BJ (cell line): ENCODE results near the gene MCM5. TPM values are rescaled to one million over a fixed set of nuclear protein-coding genes. Genes with fewer than 3 reads are reported as not detected.

ENCODE experiments used
- CTCF ChIA-PET: fragments of 350-600 bp; formaldehyde crosslinking; extraction: SDS; loops from one replicate; lab custom pipeline; 2021; ENCODE audit warnings: antibody characterized with exemption, inconsistent platforms; lab: Yijun Ruan, JAX
- POLR2A ChIA-PET: fragments of 300-600 bp; sonication (Branson Sonifier 250); formaldehyde crosslinking; extraction: SDS; loops from one replicate; lab custom pipeline; 2021; ENCODE audit warnings: antibody characterized with exemption; lab: Charles Lee
- DNase-seq: peaks from one replicate; pipeline ENCODE4 v3.0.0-alpha.2; 2011; ENCODE audit warnings: low read depth
- H3K27me3 ChIP-seq: 2 replicates; pipeline ENCODE4 v1.6.0; 2011; ENCODE audit warnings: low read length; ENCODE audit not compliant: control insufficient read depth, insufficient read depth
- H3K36me3 ChIP-seq: 2 replicates; pipeline ENCODE4 v1.5.1; 2011; ENCODE audit warnings: low read length; ENCODE audit not compliant: control insufficient read depth, insufficient read depth
- H3K4me3 ChIP-seq: 2 replicates; pipeline ENCODE4 v1.5.1; 2011; ENCODE audit warnings: low read depth, mild to moderate bottlenecking, control low read depth, low read length
- CTCF ChIP-seq: IDR thresholded peaks from 2 replicates; pipeline ENCODE4 v1.5.1; 2011; ENCODE audit warnings: low read depth, mild to moderate bottlenecking, control low read depth, inconsistent platforms, low read length, moderate library complexity; ENCODE audit not compliant: insufficient read depth
- polyA plus RNA-seq: library from polyadenylated mRNA; depleted of rRNA; stranded (reverse); fragments of >200 nt; gene quantifications from 2 replicates; pipeline ENCODE4 v1.2.3, GENCODE V29; 2011

The MCM5 gene
- polyA plus RNA-seq, 1 experiment: 34.6 TPM

DNA sequence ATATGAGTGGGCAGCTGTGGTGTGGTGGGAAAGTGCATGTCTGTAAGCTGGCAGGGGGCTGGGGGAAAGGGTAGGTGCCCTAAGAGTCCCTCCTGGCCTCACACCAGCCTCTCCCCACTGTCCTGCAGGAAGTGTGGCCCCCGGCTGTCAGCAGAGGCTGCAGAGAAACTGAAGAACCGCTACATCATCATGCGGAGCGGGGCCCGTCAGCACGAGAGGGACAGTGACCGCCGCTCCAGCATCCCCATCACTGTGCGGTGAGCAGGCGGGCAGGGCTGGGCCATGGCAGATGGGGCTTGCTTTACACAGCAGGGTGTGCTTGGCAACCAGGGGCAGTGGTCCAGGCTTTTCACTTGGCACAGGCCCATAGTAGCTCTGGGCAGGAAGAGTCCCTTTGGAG is 19.8 kb downstream of the MCM5 start:
- ChIA-PET POLR2A (no interaction called here), CTCF (interaction anchor here (1.0 to 3.2 kb wide), 6 partner anchors 9 to 204 kb away, joined by 3 to 14 read pairs (median 6); no protein-coding TSS in a partner anchor)
- H3K36me3 ChIP-seq: peaks cover 8% of the 10 kb centered on the region
- no peak for TF ChIP-seq CTCF
- H3K4me3 ChIP-seq: no peak overlapping the region
- no peaks in the 10 kb centered on the region for H3K27me3 ChIP-seq
- DNase-seq: no peak

GRCh38 chr22:35421121-35421520 is 21.2 kb downstream of the MCM5 start:
- Histone ChIP-seq H3K4me3 (no peak overlapping the region), H3K36me3 (peaks cover 8% of the 10 kb centered on the region), H3K27me3 (no peaks in the 10 kb centered on the region)
- CTCF ChIA-PET: interaction anchor here (1.0 to 1.9 kb wide), 5 partner anchors 9 to 203 kb away, joined by 3 to 7 read pairs (median 4); no protein-coding TSS in a partner anchor
- DNase-seq: no peak
- no peak for TF ChIP-seq CTCF
- POLR2A ChIA-PET: no interaction called here

DNA sequence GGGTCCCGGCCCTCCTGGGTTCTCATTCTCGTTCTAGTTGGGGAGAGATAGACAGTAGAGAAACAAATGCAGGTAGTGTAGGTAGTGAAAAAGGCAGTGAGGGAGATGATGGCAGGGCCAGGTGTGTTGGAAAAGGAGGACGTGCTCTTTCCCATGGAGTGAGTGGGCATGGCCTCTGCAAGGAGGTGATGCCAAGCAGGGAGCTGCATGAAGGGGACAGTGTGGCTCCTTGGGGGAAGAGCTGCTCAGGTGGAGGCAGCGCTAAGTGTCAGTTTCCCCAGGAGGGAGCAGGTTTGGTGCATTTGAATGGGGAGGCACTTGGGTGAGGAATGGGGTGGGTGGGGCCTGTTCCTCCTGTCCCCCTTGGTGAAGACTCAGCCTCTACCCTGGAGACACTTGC is 22.2 kb downstream of the MCM5 start:
- H3K27me3 ChIP-seq: no peaks in the 10 kb centered on the region
- ChIA-PET POLR2A (no interaction called here), CTCF (interaction anchor here (1.0 to 1.2 kb wide), 2 partner anchors 8 to 160 kb away, joined by 3 to 7 read pairs; no protein-coding TSS in a partner anchor)
- no peak for TF ChIP-seq CTCF
- no peak overlapping the region for H3K4me3 ChIP-seq
- peaks cover 6% of the 10 kb centered on the region for H3K36me3 ChIP-seq
- no peak for DNase-seq

GRCh38 chr22:35422936-35423335 is 23.0 kb downstream of the MCM5 start:
- TF ChIP-seq CTCF: no peak
- Histone ChIP-seq H3K27me3 (no peaks in the 10 kb centered on the region), H3K36me3 (peaks cover 6% of the 10 kb centered on the region), H3K4me3 (no peak overlapping the region)
- POLR2A ChIA-PET: no interaction called here
- DNase-seq: no peak
- CTCF ChIA-PET: no interaction called here

DNA sequence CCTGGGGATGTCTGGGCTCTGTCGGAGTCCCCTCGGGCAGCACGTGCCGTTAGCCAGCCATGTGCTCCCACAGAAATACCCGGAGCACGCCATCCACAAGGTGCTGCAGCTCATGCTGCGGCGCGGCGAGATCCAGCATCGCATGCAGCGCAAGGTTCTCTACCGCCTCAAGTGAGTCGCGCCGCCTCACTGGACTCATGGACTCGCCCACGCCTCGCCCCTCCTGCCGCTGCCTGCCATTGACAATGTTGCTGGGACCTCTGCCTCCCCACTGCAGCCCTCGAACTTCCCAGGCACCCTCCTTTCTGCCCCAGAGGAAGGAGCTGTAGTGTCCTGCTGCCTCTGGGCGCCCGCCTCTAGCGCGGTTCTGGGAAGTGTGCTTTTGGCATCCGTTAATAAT is 24.1 kb downstream of the MCM5 start:
- Histone ChIP-seq H3K4me3 (no peak overlapping the region), H3K36me3 (peaks cover 5% of the 10 kb centered on the region), H3K27me3 (no peaks in the 10 kb centered on the region)
- POLR2A ChIA-PET: no interaction called here
- DNase-seq: no peak
- TF ChIP-seq CTCF: no peak
- CTCF ChIA-PET: interaction anchor here (1.2 kb wide), 1 partner anchor 73 kb away, joined by 3 read pairs; no protein-coding TSS in a partner anchor
